Central memory CD4-positive, alpha-beta T cell (primary cell): Measurements from ENCODE around the gene PLBD2.

Experiments
- DNase-seq: peaks from one replicate; pipeline ENCODE4 v3.0.0; 2022

PLBD2 gene

DNA sequence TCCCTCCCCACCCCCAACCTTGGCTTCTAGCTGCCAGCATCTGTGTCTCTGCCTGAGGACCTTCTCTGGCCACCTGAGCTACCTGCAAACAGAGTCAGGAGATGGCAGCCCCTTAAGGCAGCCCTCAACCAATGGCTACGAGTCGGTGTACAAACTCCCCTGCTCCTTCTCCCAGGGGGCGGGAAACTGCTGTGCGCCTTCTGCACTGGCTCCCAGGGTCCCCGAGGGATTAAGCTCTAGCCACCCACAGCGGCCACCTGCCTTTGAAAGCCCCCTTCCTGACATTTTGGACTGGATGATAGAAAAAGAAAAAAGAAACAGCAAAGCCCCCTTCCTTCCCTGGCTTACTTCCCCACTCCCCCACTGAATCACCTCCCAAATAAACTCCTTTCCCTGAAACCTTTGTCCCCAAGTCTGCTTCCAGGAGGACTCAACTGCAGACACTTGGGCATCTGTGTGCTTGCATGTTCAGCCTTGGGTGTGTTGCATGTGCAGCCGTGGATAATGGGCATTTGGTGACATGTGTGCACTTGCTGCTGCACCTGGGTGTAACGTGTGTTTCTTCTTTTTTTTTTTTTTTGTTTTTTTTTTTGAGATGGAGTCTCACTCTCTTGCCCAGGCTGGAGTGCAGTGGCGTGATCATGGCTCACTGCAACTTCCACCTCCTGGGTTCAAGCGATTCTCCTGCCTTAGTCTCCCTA is 39.3 kb downstream of the PLBD2 start:
- DNase-seq, result no peak

DNA sequence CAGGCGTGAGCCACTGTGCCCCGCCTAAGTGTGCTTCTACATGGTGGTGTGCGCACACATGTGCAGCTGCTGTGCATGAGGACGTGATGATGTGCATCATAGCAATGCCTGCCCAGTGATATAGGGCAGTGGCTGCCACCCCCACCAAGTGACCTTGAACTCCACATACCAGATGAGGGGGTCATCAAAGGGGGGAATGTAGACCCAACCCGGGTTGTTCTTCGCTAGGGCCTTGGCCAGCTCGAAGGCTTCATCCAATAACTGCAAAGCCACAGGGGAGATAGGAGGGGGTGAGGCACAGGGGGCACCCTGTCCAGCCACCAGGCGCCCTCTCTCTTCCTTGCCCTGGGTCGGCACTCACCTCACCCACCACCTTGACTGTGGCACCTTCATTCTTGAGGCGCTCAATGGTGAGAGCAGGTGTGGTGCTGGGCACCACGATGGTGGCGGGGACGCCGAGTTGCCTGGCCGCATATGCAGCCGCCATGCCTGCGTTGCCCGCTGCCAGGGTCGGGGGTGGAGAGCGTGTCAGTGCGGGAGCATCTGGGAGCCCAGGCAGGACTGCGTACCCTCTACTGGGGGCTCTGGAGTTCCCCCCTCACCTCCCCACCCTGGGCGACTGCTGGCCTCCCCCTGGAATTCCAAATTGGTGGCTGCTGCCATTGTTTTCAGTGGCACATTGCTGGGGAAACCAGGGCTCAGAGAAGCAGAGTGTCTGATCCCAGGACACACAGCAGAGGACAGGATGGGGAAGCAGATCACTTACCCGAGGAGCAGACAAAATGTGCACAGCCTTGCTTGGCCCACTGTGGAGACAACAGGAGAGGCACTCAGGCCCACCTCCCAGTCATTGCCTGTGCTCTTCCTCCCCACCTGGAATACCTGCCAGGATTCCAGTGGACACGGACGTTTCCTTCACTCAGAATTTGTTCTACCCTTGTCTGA is 40.2 kb downstream of the PLBD2 start:
- DNase-seq, result no peak

DNA sequence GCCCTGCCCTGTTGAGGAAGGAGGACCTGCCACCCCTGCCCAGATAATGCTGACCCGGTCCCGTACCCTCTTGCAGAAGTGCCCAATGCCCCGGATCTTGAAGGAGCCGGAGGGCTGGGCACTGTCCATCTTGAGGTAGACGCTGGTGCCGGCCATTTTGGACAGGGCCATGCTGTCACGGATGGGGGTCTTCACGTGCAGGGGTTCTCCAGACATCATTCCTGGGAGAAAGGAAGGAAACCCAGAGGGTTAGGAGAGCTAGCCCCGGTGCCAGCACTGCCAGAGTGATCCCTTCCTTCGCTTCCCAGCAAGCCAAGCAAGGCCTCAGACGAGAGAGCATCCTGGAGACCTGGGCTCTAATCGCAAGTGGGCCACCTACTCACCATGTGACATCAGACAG is 41.1 kb downstream of the PLBD2 start:
- no peak for DNase-seq

DNA sequence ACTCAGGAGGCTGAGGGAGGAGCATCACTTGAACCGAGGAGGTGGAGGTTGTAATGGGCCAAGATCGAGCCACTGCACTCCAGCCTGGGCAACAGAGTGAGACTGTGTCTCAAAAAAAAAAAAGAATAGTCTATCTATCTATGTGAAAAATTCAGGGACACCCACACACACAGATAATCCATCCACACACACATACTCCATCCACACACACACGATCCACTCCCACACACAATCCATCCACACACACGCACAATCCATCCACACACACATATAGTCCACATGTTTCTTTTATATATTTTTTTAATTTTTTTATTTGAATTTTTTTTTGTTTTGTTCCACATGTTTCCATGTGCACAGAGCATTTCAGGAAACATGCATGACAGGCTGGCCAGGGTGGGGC is 42.0 kb downstream of the PLBD2 start:
- no peak for DNase-seq

DNA sequence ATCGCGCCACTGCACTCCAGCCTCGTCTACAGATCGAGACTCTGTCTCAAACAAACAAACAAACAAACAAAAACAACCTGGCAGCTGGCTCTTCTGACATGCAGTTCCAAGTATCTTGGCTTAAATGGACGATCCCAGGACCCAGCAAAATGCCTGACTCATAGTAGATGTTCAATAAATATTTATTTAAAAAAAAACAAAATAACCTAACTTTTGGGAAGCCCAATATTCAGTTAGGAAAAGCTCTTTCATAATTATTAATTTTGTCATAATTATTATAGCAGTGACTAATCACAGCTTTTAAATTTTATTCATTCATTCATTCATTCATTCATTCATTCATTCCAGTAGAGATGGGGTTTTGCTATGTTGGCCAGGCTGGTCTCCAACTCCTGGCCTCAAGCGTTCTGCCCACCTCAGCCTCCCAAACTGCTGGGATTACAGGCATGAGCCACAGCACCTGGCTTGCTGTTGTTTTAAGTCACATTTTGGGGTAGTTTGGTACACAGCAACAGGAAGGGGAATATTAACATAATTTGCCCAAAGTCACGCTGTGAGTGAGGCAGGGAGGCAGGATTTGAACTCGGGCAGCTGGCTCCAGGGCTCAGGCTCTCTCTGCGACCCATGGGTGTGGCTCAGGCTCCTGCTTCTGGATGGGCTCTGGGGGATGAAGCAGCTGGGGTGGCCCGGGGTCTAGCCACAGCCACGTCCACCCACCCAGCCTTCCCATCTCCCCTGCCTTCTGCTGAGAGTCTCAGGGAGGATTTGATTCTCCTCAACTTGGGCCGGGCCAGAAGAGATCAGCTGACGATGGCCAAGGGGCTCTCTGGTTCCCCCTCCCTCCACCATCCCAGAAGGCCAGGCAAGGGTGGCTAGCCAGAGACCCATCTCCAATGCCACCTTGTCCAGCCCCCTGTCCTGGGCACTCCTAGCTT is 42.9 kb downstream of the PLBD2 start:
- no peak for DNase-seq

DNA sequence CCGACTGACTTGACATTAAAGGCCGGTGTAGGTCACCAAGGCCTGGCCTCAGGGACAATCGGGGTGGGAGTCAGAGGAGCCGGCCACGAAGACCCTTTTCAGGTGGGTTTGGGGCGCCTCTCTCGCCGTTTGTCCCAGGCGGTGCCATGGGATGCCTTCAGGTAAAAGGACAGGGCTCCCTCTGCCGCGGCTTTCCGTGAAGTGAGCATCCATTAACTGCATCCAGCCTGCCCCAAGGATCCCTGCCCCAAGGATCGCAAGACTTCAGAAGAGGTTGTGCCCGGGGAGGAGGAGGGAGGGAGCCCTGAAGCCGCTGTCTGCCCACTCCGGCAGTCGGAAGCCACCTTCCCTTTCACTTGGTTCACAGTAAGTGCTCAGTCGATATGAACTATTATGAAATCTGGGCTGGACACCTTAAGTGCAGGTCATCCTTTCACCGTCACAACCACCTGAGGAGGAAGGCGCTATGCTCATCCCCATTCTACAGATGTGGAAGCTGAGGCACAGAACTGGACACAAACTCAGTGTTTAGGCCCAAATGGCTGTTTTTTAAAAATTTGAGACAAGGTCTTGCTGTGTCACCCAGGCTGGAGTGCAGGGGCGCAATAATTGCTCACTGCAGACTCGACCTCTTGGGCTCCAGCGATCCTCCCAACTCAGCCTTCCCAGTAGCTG is 44.3 kb downstream of the PLBD2 start:
- DNase-seq, result no peak

DNA sequence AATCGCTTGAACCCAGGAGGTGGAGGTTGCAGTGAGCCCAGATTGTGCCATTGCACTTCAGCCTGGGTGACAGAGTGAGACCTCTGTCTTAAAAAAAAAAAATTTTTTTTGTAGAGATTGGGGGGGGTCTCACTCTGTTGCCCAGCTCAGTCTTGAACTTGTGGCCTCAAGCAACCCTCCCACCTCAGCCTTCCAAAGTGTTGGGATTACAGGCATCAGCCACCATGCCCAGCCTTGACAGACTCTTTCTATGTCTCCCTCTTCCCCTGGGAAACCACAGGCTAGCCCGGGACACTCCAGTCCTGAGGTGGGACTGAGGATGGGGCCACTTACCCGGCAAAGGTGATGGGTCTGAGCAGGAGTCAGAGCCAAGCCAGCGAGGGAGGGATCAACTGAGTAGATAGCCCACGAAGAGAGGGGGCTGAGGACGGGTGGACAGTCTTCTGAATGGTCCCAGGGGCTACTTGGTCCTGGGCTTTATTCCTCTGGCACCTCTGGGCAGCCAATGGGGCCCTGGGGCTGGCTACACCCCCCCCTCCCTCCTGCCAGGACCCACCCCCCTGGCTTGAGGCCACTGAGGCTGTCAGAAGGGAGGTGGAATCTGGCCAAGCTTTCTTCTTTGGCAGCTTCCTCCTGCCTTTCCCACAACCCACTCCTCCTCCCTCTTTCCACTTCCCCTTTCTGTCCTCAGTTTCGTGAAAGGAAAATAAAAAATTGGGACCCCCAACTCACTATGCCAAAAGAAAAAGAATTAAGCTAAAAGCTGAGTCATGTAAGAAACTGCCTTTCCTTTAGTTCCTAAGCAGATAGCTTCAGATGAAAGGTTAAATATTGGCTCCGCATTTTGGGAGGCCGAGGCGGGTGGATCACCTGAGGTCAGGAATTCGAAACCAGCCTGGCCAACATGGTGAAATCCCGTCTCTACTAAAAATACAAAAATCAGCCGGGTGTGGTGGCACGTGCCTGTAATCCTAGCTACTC is 45.3 kb downstream of the PLBD2 start, which contains the start of gene SDS:
Gene SDS (minus strand): TSS at position 453 of the 981 bp plus-strand sequence. CDS start 4,179 bp downstream, outside the sequence.
- no peak for DNase-seq

DNA sequence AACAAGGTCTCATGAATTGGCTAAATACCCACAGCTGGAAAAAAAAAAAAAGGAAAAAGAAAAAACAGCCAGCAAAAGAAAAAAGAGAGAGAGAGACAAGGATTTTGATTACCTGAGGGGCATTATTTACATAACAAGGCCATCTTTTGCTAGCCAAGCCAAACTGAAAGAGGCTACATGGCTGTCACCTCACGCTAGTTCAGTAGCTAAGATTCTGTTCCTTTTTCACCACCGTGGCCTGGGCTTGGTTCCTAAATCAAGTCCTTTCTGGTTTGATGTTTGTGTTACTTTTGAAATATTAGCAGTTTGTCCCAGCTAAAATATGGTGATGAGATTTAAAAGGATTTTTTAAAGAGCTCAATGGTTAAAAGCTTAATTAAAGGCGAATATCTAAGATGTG is 47.3 kb downstream of the PLBD2 start:
- DNase-seq, result no peak

DNA sequence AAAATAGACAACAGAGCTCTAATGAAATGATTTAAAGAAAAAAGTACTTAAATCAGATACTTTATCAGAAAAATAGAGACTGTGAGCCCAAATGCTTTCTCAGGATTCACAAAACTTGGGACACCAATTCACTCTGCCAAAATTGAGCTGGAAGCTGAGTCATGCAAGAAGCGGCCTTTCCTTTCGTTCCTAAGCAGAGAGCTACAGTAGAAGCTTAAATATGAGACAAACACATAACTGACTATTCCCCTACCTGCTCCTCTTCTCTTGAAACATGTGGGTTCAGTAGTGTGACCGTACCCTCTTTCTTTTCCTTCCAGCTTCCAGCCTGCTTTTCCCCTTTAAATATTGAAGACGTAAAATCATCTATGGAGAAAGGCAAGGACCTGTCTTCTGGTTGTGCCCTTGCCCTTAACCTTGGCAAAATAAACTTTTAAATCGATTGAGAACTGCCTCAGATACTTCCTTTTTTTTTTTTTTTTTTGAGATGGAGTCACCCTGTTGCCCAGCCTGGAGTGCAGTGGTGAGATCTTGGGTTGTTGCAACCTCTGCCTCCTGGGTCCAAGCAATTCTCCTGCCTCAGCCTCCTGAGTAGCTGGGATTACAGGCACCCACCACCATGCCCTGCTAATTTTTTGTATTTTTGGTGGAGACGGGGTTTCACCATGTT is 49.7 kb downstream of the PLBD2 start:
- no peak for DNase-seq

DNA sequence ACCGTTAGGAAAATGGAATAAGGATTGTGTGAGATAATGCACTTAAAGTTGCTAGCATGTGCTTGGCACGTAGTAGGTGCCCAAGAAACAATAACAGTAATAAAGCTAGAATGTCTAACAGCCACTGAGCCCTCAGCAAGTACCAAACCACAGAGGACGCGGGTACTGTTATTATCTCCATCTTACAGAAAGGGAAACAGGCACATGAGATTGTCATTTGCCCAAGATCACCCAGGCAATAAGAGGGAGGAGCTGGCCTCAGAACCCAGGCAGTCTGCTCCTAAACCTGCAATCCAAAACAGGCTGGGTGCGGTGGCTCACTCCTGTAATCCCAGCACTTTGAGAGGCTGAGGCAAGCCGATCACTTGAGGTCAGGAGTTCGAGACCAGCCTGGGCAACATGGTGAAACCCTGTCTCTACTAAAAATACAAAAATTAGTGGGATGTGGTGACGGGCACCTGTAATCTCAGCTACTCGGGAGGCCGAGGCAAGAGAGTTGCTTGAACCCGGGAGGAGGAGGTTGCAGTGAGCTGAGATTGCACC is 50.4 kb downstream of the PLBD2 start:
- DNase-seq, result no peak

DNA sequence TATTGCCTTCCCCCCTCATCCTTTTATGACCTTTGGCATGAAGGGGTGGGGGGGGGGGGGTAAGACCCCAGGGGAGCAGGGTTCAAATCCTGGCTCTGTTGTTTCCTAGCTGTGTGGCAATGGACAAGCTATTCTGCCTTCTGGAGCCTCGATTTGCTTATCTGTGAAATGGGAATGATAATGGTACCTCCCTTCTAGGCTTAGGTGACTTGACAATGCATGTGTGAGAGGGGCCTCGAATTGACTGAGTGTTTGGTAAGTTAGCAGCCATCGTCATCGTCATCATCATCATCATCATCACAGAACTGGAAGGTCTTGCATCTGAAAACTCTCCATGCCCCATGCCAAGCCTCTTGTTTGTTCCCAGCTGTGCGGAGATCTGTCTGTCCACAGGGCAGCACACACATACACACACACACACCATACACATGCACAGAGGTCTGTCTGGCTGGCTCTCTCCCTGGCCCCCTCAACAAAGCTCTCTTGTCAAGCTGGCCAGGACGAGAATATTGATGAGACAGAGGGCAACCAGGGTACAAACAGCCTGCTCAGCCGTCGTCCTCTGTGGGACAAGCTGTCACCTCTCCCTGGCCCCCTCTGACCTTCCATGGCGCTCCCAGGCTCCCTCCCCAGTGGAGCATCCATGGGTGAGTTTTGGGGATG is 51.2 kb downstream of the PLBD2 start:
- no peak for DNase-seq

DNA sequence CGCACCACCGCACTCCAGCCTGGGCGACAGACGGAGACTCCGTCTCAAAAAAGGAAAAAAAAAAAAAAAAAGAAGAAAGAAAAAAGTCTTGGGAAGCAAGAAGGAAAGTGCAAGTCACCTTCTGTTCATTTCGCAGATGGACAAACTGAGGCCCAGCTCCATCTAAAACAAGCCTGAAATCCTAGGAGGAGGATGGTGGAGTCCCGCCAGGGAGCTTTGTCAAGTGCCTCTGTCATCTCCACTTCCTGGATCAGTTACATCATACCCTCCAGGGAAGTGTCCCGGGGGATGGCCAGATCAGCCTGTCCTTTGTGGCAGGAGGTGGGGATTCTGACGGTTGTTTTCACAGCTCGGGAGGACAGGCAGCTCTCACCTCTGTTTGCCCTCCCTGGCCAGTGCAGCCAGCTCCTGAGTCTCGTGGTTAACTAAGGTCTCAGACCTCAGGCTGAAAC is 55.1 kb downstream of the PLBD2 start:
- no peak for DNase-seq

DNA sequence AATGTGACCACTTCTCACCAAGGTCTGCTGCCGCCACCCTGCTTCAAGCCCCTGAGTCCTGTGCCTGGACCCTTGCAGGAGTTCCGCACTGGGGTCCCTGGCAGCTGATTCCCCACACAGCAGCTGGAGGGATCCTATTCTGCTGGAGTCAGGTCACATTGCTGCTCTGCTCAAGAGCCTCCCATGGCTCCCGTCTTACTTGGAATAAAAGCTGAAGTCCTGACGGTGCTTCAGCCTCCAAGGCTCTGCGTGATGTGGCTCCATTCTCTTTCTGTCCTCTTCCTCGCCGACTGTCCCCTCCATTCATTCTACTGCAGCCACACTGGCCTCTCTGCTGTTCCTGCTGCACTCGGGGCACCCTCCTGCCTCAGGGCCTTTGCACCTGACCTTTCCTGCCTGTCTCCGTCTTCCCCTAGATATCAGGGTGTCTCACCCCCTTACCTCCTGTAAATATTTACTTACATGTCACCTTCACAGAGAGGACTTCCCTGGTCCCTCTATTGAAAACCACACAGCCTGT is 56.2 kb downstream of the PLBD2 start:
- DNase-seq, result no peak

DNA sequence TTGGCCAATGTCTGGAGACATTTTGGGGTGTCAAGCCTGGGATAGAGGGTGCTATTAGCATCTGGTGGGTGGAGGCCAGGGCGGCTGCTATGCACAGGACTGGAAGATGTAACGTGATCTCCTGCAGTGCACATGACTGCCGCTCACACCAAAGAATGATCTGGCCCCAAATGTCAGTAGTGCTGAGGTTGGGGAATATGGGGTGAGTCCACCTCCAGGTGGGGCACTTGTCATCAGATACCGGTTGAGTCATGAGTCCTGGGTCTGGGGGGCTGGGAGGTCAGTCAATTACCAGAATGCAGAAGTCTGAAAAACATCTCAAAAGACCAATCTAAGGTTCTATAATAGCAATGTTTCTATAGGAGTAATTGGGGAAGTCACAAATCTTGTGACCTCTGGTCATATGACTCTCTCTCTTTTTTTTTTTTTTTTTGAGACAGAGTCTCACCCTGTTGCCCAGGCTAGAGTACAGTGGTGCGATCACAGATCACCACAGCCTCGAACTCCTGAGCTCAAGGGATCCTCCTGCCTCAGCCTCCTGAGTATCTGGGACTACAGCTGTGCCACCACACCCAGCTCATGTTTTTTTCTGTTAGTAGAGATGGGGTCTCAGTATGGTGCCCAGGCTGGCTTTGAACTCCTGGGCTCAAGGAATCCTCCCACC is 57.8 kb downstream of the PLBD2 start:
- no peak for DNase-seq

DNA sequence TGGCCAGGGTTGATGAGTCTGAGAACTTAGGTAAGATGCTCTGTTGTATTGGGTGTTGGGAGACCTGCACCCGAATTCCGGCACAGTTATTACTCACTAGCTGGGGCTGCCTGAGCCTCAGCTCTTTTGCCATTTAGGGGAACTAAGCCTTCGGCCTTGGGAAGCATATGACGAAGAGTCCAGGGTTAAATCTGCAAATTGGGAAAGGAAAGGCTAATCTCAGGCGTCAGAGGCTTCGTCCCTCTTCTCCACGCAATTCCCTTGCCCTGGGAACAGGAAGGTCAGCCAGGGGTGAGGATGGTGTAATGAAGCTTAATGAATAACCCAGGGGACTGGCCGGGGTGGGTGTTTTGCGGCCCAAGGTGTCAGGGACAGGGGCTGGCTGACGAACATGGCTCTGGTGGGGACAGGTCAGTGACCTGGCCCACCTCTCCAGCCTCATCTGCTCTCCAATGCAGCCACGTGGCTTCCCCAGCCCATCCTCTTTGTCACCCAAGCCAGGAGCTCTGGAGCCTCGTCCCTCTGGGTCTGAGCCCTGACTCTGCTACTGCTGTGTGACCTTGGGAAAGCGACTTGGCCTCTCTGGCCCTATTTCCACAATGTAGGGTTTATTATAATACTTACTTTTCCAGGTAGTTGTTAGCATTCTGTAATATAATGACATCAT is 60.0 kb downstream of the PLBD2 start:
- no peak for DNase-seq

DNA sequence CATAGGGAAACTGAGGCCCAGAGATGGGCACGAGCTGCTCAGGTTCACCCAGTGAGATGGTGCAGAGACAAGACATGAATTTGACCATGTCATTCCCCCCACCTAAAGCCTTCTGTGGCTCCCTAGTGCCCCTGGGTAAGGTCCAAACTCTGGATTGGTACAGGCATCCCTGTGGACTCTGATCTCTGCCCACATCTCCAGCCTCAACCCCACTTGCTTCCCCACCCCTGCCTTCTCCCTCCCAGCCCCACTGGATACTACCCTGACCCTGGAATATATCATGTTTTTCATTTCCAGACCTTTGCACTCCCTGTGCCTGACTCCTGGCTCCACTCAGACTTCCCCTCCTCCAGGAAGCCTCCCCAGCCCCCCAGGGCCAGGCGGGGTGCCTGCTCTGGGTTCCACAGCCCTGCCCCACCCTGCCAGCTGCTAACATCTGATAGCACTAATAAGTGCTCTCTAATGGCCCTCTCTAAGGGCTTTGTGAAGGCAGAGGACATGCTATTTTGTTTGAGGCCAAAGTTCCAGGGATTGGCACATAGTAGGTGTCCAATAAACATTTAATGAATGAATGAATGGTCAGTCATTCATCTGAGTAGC is 62.7 kb downstream of the PLBD2 start:
- DNase-seq, result no peak

DNA sequence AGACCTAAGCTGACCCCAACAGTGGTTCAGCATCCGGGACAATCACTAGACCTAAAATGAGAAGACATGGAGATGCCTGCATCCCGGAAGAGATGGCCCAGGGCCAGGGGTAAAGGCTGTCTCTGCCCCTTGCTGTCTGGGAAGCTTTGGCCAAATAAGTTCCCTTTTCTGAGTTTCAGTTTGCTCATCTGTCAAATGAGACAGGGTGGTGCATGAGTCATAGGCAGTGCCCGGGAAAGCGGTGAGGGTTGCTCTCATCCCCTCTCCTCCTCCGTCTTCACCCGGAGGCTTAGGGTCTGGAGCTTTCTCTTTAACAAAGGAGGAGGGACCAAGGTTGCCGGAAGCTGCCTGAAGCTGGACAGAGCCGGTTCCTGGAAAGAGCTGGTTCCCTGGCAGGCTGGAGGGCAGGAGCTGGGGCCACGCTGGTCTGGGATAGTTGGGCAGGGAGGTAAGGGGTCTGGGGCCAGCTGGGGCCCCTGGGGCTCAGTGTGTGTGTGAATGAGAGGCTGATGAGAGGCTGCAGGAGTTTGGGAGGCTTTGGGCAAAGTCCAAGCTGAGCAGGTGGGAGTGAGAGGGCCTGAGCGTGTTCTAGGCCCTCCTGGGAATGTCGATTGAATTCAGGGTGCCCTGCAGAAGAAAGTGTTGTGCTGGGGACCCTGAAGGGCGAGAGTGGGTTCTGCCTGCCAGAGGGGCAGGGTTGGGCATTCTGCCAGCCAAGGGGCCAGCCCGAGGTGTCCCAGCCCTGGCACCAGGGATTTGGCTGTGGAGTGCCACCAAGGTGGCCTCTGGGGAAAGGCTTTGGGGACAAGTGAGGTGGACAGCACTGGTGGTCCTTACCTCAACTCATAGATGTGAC is 63.9 kb downstream of the PLBD2 start, which contains the start of gene SDSL:
Gene SDSL (plus strand): TSS at position 351 of the 856 bp plus-strand sequence. CDS start 5,603 bp downstream, outside the sequence.
- no peak for DNase-seq
